HG03025 (cell line): ENCODE data around the gene HNRNPA1.
A peak's percentile ranks its signal among the peaks of the same experiment; 100 is the strongest.
"Not testable (repeated sequence)": the region's sequence is repeated elsewhere in the genome, so short reads cannot be mapped to it uniquely, and the experiment has no call there.

ENCODE experiments used
- ATAC-seq: cut with Tn5 transposase; IDR thresholded peaks from one replicate; pipeline ENCODE4 v1.9.1; 2021; ENCODE audit warnings: mild to moderate bottlenecking, moderate library complexity; ENCODE audit not compliant: unreplicated experiment, low FRiP score

The HNRNPA1 gene

GRCh38 chr12:54280468-54281260, at the start of gene HNRNPA1:
TSS of gene HNRNPA1 (plus strand) at chr12:54280726. CDS start at chr12:54280808, 82 bp downstream.
- peak; percentile 86 for ATAC-seq

- ATAC-seq, result not testable (repeated sequence)
These were observed 49.3 kb upstream of the HNRNPA1 start for GRCh38 chr12:54231269-54231668.

GRCh38 chr12:54232790-54233189, 47.7 kb upstream of the HNRNPA1 start:
- no peak for ATAC-seq

GRCh38 chr12:54238531-54238930, 42.0 kb upstream of the HNRNPA1 start:
- no peak for ATAC-seq

- ATAC-seq, result no peak
These were observed 40.9 kb upstream of the HNRNPA1 start for GRCh38 chr12:54239620-54240019.

GRCh38 chr12:54240129-54240528, 40.4 kb upstream of the HNRNPA1 start:
- no peak for ATAC-seq

- no peak for ATAC-seq
These were observed 39.4 kb upstream of the HNRNPA1 start for GRCh38 chr12:54240971-54241588.

GRCh38 chr12:54246011-54246641, 34.4 kb upstream of the HNRNPA1 start:
- ATAC-seq, result no peak

GRCh38 chr12:54249489-54249888, 31.0 kb upstream of the HNRNPA1 start:
- no peak for ATAC-seq

- ATAC-seq, result no peak
These were observed 28.8 kb upstream of the HNRNPA1 start for GRCh38 chr12:54251667-54252284.

- no peak for ATAC-seq
These were observed 27.3 kb upstream of the HNRNPA1 start for GRCh38 chr12:54253240-54253639.

GRCh38 chr12:54257332-54257731, 23.2 kb upstream of the HNRNPA1 start:
- no peak for ATAC-seq

GRCh38 chr12:54258201-54258681, 22.3 kb upstream of the HNRNPA1 start:
- ATAC-seq, result no peak

- ATAC-seq, result no peak
These were observed 21.1 kb upstream of the HNRNPA1 start for GRCh38 chr12:54259194-54260011.

- ATAC-seq, result no peak
These were observed 18.6 kb upstream of the HNRNPA1 start for GRCh38 chr12:54261815-54262402.

GRCh38 chr12:54262403-54262925, 18.1 kb upstream of the HNRNPA1 start:
- no peak for ATAC-seq

GRCh38 chr12:54265364-54265812, 15.1 kb upstream of the HNRNPA1 start:
- ATAC-seq, result no peak

- no peak for ATAC-seq
These were observed 13.7 kb upstream of the HNRNPA1 start for GRCh38 chr12:54266852-54267251.

- ATAC-seq, result no peak
These were observed 10.2 kb upstream of the HNRNPA1 start for GRCh38 chr12:54270345-54270744.
